PFSK-1 (cell line): Measurements from ENCODE around the gene AP2M1.

ENCODE experiments used
- FOXP2 ChIP-seq: optimal IDR thresholded peaks from 2 replicates; pipeline ENCODE3; 2011; ENCODE audit warnings: borderline replicate concordance, control low read depth, inconsistent platforms; ENCODE audit not compliant: insufficient read depth; ENCODE audit errors: extremely low read length, extremely low read depth
- POLR2AphosphoS5 ChIP-seq: IDR thresholded peaks from 2 replicates; pipeline ENCODE4 v1.6.1; 2012; ENCODE audit warnings: low read depth, mild to moderate bottlenecking, control low read depth, low read length, moderate library complexity
- SIN3A ChIP-seq: IDR thresholded peaks from 2 replicates; pipeline ENCODE4 v1.6.1; 2012; ENCODE audit warnings: mild to moderate bottlenecking, low read length, moderate library complexity, borderline replicate concordance; ENCODE audit not compliant: insufficient read depth
- TAF1 ChIP-seq: IDR thresholded peaks from 2 replicates; pipeline ENCODE4 v1.6.1; 2012; ENCODE audit warnings: low read length, control low read depth, borderline replicate concordance; ENCODE audit not compliant: insufficient read depth
- TF ChIP-seq, protein P1 (sequence below), 2 experiments: IDR thresholded peaks; 2 replicates each; pipeline versions ENCODE4 v1.6.1 to v1.8.0; 2011 to 2012; ENCODE audit warnings: low read depth in 2 of 2, low read length in 2 of 2, control low read depth in 1 of 2, inconsistent platforms in 1 of 2, mild to moderate bottlenecking in 1 of 2, moderate library complexity in 1 of 2; ENCODE audit not compliant: insufficient read depth in 1 of 2

AP2M1 gene

DNA sequence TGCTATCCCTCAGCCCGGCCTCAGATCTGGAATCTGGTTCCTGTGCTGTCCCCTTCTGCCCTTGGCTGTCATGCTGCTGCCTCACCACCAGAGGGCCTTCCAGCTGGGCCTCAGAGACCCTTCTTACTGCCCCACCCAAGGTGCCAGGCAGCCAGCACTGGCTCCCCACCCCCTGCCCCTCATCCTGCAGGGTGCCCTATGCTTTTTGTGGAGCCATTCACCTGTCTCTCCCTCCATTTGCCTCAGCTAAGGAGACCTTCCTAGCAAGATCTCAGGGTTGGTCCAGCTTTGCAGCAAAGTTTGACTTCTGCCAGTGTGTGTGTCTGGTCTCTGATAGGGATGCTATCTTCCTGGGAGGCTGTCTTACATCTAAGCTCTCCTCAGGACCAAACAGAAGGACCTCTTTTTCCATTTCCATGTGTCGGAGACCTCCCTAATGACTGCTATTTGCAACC is 52.9 kb downstream of the AP2M1 start:
- TF ChIP-seq POLR2AphosphoS5 = no peak
- no peak for TF ChIP-seq FOXP2
- TF ChIP-seq, protein P1, sequence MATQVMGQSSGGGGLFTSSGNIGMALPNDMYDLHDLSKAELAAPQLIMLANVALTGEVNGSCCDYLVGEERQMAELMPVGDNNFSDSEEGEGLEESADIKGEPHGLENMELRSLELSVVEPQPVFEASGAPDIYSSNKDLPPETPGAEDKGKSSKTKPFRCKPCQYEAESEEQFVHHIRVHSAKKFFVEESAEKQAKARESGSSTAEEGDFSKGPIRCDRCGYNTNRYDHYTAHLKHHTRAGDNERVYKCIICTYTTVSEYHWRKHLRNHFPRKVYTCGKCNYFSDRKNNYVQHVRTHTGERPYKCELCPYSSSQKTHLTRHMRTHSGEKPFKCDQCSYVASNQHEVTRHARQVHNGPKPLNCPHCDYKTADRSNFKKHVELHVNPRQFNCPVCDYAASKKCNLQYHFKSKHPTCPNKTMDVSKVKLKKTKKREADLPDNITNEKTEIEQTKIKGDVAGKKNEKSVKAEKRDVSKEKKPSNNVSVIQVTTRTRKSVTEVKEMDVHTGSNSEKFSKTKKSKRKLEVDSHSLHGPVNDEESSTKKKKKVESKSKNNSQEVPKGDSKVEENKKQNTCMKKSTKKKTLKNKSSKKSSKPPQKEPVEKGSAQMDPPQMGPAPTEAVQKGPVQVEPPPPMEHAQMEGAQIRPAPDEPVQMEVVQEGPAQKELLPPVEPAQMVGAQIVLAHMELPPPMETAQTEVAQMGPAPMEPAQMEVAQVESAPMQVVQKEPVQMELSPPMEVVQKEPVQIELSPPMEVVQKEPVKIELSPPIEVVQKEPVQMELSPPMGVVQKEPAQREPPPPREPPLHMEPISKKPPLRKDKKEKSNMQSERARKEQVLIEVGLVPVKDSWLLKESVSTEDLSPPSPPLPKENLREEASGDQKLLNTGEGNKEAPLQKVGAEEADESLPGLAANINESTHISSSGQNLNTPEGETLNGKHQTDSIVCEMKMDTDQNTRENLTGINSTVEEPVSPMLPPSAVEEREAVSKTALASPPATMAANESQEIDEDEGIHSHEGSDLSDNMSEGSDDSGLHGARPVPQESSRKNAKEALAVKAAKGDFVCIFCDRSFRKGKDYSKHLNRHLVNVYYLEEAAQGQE (IDR thresholded peaks at IDR 0.05; ENCODE audit: insufficient read depth in 1 of 2, low read depth in 2 of 2, low read length in 2 of 2) = no peak
- no peak for TF ChIP-seq TAF1

DNA sequence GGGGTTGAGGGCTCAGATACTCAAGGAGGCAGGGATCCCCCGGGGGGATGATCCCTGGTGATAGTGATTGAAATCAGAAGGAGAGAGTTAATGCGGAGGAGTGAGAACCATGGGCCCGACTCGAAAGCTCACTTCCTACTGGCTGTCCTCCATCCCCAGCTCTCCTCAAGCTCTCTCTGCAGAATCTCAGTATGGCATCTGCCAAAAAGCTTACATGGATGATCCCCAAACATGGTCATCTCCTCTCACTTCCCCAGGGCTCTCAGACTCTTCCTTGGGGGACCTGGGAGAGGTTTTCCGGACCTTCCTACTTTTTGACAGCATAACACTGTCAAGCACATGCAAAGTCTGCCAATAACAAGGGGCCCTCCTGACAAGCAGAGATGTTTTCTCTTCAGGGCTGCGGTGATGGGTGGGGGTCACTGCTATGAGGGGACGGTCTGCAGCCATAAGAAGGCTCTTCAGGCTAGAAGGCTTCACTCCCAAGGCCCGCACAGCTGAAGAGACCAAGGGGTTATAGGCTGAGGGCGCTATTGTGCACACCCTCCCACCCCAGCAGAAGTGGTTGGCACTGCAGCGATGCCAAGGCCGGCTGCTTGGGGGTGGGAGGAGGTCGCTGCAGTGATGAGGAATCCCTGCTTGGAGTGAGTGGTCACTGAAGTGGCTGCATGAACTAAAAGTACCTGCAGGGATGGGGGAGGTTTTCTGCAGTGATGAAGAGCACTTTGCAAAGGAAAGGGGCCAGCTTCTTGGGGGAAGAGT is 53.9 kb downstream of the AP2M1 start:
- no peak for TF ChIP-seq FOXP2
- TF ChIP-seq SIN3A = no peak

DNA sequence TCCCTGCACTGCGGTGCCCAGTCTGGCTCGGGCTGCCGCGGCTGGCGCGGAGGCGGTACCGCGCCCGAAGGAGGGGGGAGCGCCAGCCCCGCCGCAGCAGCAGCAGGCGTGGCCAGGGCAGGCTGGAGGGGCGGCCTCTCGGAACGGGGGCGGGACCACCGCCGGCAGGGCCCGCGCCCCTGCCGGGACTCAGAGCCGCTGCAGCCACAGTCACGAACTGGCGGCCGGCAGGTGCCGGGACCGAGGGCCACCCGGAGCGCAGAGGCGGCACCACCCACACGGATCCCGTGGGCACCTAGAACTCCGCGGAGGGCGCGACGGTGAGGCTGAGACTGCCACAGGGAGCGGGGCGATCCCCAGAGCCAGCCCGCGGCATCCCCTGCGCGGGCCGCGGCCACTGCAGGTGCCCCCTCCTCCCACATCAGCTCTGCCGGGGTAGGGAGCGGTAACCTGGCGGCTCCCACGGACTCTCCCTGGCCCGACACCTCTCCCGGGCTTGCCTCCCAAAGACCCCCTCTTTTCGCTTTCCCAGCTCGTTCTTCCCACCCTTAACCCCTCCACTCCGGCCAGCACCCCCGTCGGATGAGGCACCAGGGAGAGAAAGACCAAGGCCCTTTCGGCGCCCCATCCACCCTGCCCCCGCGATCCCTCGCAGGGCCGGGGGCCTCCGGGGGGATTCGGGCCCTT is 54.9 kb downstream of the AP2M1 start, which contains the start of gene VWA5B2:
Gene VWA5B2, plus strand, starts transcription at position 192 of the 687 bp plus-strand sequence. CDS start 944 bp downstream, outside the sequence.
- TF ChIP-seq SIN3A = no peak
- TF ChIP-seq FOXP2 = no peak
- TF ChIP-seq TAF1 = no peak
- TF ChIP-seq, protein P1 (IDR thresholded peaks at IDR 0.05; ENCODE audit: insufficient read depth in 1 of 2, low read depth in 2 of 2, low read length in 2 of 2) = no peak
- TF ChIP-seq POLR2AphosphoS5 = no peak

DNA sequence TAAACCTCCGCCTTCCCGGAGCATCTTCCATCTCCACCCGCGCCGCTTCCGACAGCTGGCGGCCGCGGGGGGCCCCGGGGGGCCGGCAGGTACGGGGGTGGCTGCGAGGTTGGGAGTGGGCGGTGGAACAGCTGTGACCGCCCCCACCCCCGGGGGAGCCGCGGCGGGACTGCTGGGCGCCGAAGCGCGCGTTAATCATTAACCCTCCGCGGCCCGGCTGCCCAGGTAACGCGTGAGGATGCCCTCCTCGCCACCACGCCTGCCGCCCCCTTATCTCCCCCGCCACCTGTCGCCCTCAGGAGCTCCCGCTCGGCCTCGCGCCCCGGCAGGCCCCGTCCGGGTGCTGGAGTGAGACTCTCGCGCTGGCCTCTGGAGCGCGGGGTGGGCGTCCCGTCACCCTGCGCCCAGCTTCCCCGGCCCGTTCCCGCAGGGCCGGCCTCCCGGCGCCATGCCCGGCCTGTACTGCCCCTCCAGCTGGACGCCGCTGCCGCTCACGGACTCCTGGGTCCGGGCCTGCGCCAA is 55.5 kb downstream of the AP2M1 start:
- no peak for TF ChIP-seq POLR2AphosphoS5
- no peak for TF ChIP-seq TAF1
- no peak for TF ChIP-seq FOXP2
- TF ChIP-seq, protein P1 (IDR thresholded peaks at IDR 0.05; ENCODE audit: insufficient read depth in 1 of 2, low read depth in 2 of 2, low read length in 2 of 2) = no peak
- no peak for TF ChIP-seq SIN3A

DNA sequence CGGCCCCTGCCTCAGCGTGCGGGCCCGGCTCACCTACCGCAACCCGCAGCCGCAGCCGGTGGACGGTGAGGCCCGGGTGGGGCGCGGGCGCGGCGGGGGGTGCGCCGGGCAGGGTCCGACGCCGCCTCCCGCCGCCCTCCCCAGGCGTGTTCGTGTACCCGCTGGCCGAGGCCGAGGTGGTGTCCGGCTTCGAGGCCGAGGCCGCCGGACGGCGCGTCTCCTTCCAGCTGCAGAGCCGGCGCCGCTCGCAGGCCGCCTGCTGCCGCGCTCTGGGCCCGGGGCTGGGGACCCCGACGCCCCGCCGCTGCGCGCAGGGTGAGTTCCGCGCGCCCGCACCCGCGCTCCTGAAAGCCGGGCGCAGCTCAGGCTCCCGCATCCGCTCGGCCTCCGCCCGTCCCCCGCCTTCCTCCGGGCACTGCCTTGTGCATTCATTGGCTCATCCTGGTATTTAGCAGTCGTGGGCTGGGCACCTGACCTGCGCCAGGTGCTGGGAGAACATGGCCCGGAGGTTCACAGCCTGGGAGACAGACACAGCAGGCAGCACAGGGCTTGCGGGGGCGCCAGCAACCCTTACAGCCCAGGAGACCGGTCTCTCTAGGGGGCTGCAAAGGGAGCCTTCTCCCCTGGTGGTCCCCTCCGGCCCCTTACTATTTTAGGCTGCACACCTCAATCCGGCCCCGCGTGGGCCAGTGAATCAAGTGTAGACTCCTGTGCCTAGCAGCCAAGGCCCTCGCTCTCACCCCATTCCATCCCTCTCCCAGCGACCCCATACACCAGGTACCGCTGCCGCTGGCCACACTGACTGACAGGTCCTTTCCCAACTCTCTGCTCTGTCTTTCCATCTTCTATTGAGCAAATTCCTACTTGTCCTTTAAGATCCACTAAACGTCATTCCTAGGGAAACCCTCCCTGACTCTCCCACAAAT is 56.2 kb downstream of the AP2M1 start:
- no peak for TF ChIP-seq FOXP2
- TF ChIP-seq TAF1 = no peak
- TF ChIP-seq, protein P1 (IDR thresholded peaks at IDR 0.05; ENCODE audit: insufficient read depth in 1 of 2, low read depth in 2 of 2, low read length in 2 of 2) = no peak
- TF ChIP-seq POLR2AphosphoS5 = no peak
- TF ChIP-seq SIN3A = no peak
